Erythroblast (primary cell): ENCODE measurements around the gene TSR1.

Experiments used
- DNase-seq, 2 experiments: peaks; one replicate each; lab custom pipeline; 2025; lab: John Stamatoyannopoulos, UW
- GATA1 ChIP-seq: IDR thresholded peaks from 2 replicates; pipeline ENCODE4 v1.6.1; 2011; ENCODE audit warnings: low read depth, mild to moderate bottlenecking, control low read depth, low read length, moderate library complexity
- POLR2A ChIP-seq: IDR thresholded peaks from 2 replicates; pipeline ENCODE4 v1.6.1; 2011; ENCODE audit warnings: mild to moderate bottlenecking, low read length

The TSR1 gene

GRCh38 chr17:2336215-2336851 is at the start of gene TSR1:
TSR1 (minus strand) TSS chr17:2336457; CDS start chr17:2336427, 30 bp downstream.
- peak; percentile 91 for TF ChIP-seq POLR2A
- TF ChIP-seq GATA1, result no peak
- DNase-seq, result peak; percentile 90 to 92

DNA sequence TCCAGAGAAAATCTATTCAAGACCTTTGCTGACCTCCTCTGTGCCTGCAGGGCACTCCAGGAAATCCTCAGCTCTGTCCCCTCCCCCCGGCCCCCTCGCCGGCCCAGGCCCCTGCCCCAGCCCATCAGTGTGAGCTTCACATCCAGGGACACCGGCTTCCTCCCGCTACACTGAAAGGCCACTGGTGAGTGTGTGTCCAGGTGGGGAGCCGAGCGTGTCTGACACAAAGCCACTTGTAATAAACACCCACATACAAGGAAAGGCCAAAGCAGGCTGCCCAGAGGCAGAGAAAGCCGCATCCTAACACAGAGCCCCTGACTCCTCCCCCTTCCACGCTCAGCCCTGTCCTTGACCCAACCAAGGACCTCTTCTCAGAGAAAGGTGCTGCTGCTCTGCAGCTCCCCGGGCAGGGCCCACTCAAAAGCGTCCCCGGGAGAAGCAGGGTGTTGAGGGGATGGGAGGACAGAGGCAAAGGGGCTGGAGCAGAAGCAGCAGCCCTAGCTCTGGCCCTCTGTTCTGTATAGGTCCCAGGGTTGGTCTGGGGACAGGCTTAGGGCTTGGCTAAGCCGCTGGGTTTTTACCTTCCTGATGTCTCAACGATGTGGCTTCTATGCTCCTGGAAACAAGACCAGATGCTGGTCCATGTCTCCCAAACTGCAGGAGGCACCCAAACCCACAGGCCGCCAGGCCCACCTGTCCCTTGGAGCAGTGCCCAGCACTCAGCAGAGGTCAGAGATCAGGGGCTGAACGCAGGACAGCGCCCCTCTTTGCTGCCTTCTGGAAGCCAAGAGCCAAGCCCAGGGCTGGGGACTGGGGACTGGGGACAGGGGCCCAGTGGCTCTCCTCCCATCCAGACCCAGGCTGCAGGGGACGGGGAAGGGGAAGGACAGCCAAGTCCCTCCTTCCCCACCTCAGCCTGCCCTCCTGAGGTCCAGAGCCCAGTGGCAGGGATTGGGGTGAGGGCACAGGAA is 49.3 kb upstream of the TSR1 start:
- no peak for DNase-seq
- TF ChIP-seq GATA1 (no peak), POLR2A (no peak)

- DNase-seq, result no peak
- TF ChIP-seq GATA1, result no peak
- no peak for TF ChIP-seq POLR2A
Observed at GRCh38 chr17:2384439-2385127, 48.3 kb upstream of the TSR1 start.

- TF ChIP-seq POLR2A (no peak), GATA1 (no peak)
- no peak for DNase-seq
Observed at GRCh38 chr17:2383628-2384167, 47.4 kb upstream of the TSR1 start.

- no peak for TF ChIP-seq POLR2A
- no peak for TF ChIP-seq GATA1
- no peak for DNase-seq
Observed at GRCh38 chr17:2380950-2381649, 44.8 kb upstream of the TSR1 start.

- TF ChIP-seq GATA1, result no peak
- no peak for TF ChIP-seq POLR2A
- no peak for DNase-seq
Observed at GRCh38 chr17:2380226-2380922, 44.1 kb upstream of the TSR1 start.

- no peak for TF ChIP-seq POLR2A
- TF ChIP-seq GATA1, result no peak
- DNase-seq, result no peak
Observed at GRCh38 chr17:2379489-2380225, 43.4 kb upstream of the TSR1 start.

DNA sequence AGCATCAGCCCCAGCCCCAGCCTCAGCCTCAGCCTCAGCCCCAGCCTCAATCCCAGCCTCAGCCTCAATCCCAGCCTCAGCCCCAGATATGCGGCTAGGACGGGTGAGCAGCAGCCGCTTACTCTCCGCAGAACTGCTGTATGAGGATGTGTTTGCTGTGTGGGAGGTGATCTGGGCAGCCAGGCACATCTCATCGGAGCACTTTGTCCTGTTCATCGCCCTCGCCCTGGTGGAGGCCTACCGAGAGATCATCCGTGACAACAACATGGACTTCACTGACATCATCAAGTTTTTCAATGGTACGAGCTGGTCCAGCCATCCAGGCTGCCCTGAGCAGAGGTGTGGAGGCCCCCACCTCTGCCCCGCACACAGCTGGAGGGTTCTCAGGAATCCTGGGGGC is 42.6 kb upstream of the TSR1 start:
- TF ChIP-seq GATA1 (no peak), POLR2A (no peak)
- no peak for DNase-seq

DNA sequence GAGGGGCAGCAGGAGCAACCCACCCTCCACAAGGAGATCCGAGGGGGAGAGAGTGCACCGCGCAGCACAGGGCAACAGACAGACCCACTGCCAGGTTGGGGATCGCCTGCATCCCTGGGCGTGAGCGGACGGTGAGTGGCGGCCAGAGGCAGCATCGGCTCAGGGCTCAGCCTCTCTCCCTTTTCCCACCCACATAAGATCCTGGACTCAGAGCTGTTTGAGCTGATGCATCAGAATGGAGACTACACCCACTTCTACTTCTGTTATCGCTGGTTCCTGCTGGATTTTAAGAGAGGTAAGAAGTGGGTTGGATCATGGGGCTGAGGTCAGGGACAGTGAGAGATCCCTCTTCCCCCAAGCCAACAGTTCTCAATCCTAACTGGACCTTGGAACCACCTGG is 41.4 kb upstream of the TSR1 start:
- DNase-seq, result no peak
- TF ChIP-seq POLR2A, result no peak
- no peak for TF ChIP-seq GATA1

DNA sequence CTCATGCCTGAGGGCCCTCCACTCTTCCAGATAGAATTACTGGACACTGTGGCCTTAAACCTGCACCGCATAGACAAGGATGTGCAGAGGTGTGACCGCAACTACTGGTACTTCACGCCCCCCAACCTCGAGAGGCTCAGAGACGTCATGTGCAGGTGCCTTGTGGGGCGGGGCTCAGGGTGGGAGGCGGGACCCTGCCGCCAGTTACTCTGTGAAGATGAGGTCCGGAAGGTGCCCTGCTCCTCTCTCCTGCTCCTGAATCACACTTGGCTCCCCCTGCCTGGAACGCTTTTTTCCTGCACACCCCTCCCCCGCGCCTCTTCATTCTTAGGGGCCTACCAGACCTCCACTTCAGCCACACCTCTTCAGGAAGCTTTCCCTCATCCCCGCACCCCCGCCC is 39.9 kb upstream of the TSR1 start:
- no peak for DNase-seq
- no peak for TF ChIP-seq GATA1
- TF ChIP-seq POLR2A, result no peak

DNA sequence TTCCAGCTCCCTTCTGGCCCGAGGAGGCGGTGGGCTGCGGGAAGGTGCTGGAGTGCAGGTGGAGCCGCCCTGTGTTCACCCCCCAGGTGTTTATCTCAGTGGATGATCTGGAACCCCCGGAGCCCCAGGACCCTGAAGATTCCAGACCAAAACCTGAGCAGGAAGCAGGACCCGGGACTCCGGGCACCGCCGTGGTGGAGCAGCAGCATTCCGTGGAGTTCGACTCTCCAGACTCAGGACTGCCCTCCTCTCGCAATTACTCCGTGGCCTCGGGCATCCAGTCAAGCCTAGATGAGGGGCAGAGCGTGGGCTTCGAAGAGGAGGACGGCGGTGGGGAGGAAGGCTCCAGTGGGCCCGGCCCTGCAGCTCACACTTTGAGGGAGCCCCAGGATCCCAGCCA is 39.1 kb upstream of the TSR1 start:
- no peak for DNase-seq
- TF ChIP-seq GATA1 (no peak), POLR2A (no peak)

DNA sequence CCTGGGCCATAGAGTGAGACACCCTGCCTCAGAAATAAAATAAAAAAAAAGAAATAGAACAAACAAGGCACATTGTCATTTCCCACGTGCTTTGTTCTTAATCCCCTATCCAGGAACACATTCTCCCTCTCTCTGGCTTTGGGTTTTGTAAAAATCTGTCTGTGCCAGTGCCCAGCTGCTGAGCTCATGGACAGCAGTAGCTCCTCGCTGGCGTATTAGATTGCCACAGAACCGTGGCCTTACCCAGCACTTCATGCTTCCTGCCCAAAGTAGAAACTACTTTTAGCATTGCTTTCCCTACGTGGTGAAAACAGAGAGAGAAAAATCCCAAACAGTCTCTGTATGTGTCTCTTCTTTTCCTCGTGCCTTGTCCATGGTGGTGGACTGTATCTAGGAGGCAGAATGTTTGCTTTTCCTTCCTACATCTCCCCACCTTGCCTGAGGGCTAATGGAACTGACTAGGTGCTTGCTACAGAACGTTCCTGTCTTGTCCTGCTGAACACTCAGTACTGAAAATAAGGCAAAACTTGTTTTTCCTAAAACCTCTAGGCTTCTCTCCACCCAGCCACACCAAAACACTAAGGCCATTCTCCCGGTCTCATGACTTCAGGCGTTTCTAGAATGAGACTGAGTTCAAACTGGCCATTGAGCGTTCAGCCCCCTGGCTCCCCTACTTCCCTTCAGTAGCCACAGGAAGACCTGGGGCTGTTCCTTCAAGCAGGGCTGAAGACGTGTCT is 38.5 kb upstream of the TSR1 start:
- TF ChIP-seq GATA1 (no peak), POLR2A (no peak)
- DNase-seq, result no peak
